ENCODE measurements around the gene FTO. TPM values are rescaled to one million over a fixed set of nuclear protein-coding genes. Genes with fewer than 3 reads are reported as not detected.

FTO gene
- total RNA-seq, 2 donors from 2014 or later: 38.6 to 40.8 TPM

GRCh38 chr16:54048586-54049495 lies 344.9 kb downstream of the FTO start:
- intact Hi-C loops (cut with DNase I, micrococcal nuclease): no loop called here
- ATAC-seq (no peak), DNase-seq (no peak)

- ATAC-seq: no peak
- intact Hi-C loops (cut with DNase I, micrococcal nuclease): no loop called here
- no peak for DNase-seq
These were observed 345.9 kb downstream of the FTO start for GRCh38 chr16:54049591-54050458.

- ATAC-seq: no peak
- intact Hi-C loops (cut with DNase I, micrococcal nuclease): no loop called here
- DNase-seq: no peak
These were observed 346.7 kb downstream of the FTO start for GRCh38 chr16:54050459-54051210.

GRCh38 chr16:54051821-54052220 lies 347.9 kb downstream of the FTO start:
- ATAC-seq: no peak
- DNase-seq: no peak
- intact Hi-C loops (cut with DNase I, micrococcal nuclease): no loop called here

- intact Hi-C loops (cut with DNase I, micrococcal nuclease): no loop called here
- DNase-seq (no peak), ATAC-seq (no peak)
These were observed 348.3 kb downstream of the FTO start for GRCh38 chr16:54052271-54052670.

- intact Hi-C loops (cut with DNase I, micrococcal nuclease): no loop called here
- ATAC-seq (no peak), DNase-seq (no peak)
These were observed 350.2 kb downstream of the FTO start for GRCh38 chr16:54053891-54054820.

- DNase-seq (no peak), ATAC-seq (no peak)
- intact Hi-C loops (cut with DNase I, micrococcal nuclease): no loop called here
These were observed 351.2 kb downstream of the FTO start for GRCh38 chr16:54055191-54055590.

GRCh38 chr16:54055864-54056263 lies 351.9 kb downstream of the FTO start:
- DNase-seq (no peak), ATAC-seq (no peak)
- intact Hi-C loops (cut with DNase I, micrococcal nuclease): no loop called here

- ATAC-seq (no peak), DNase-seq (no peak)
- intact Hi-C loops (cut with DNase I, micrococcal nuclease): no loop called here
These were observed 353.0 kb downstream of the FTO start for GRCh38 chr16:54056921-54057320.

- ATAC-seq (no peak), DNase-seq (no peak)
- intact Hi-C loops (cut with DNase I, micrococcal nuclease): no loop called here
These were observed 355.4 kb downstream of the FTO start for GRCh38 chr16:54059319-54059718.

- peak; percentile 54 for ATAC-seq
These were observed 356.9 kb downstream of the FTO start for GRCh38 chr16:54060599-54061421.

GRCh38 chr16:54061454-54061853 lies 357.5 kb downstream of the FTO start:
- ATAC-seq (no peak), DNase-seq (no peak)
- intact Hi-C loops (cut with DNase I, micrococcal nuclease): no loop called here

More at GRCh38 chr16:54060599-54061421, 356.9 kb downstream of the FTO start:
- no peak for DNase-seq
- intact Hi-C loops (cut with DNase I, micrococcal nuclease): no loop called here

- ATAC-seq: no peak
- intact Hi-C loops (cut with DNase I, micrococcal nuclease): no loop called here
- DNase-seq: no peak
These were observed 358.7 kb downstream of the FTO start for GRCh38 chr16:54062361-54063278.

- ATAC-seq (no peak), DNase-seq (no peak)
- intact Hi-C loops (cut with DNase I, micrococcal nuclease): no loop called here
These were observed 359.4 kb downstream of the FTO start for GRCh38 chr16:54063279-54063773.

GRCh38 chr16:54066451-54067105 lies 362.6 kb downstream of the FTO start:
- intact Hi-C loops (cut with DNase I, micrococcal nuclease): no loop called here
- no peak for DNase-seq
- peak; percentile 51 for ATAC-seq

Measured in left colon (tissue), 2 donors.